ENCODE data around the gene ELOVL6.

GRCh38 chr4:110181890-110182289, 16.5 kb downstream of the ELOVL6 start:
- TF ChIP-seq CTCF (IDR thresholded peaks at IDR 0.05; ENCODE audit: poor library complexity, severe bottlenecking) (no peak), EZH2 (IDR thresholded peaks at IDR 0.05; ENCODE audit: borderline replicate concordance, insufficient read depth, low read length, poor library complexity, severe bottlenecking) (no peak), REST (IDR thresholded peaks at IDR 0.05; ENCODE audit: borderline replicate concordance) (no peak), TAF1 (IDR thresholded peaks at IDR 0.05; ENCODE audit: low read depth) (no peak), EP300 (conservative IDR thresholded peaks at IDR 0.05; ENCODE audit: poor library complexity, severe bottlenecking) (no peak), POLR2AphosphoS5 (IDR thresholded peaks at IDR 0.05) (no peak), SMC3 (conservative IDR thresholded peaks at IDR 0.05; ENCODE audit: poor library complexity) (no peak)
